Ascending aorta (tissue), 2 donors: ENCODE measurements around the gene SLC16A12. TPM values are rescaled to one million over a fixed set of nuclear protein-coding genes. Genes with fewer than 3 reads are reported as not detected.

Source experiments
- DNase-seq, 2 donors: peaks; one replicate each; pipeline ENCODE4 v3.0.0-alpha.2; 2019; ENCODE audit warnings: low spot score in 2 of 2
- H3K27ac ChIP-seq, 2 donors: fragments of 200-600 bp; sonication (generic); one replicate each; pipeline ENCODE4 v1.5.1; 2016 to 2017; ENCODE audit warnings: mild to moderate bottlenecking in 1 of 2
- H3K27me3 ChIP-seq: fragments of 200-600 bp; sonication (generic); one replicate; pipeline ENCODE4 v1.5.1; 2017
- H3K36me3 ChIP-seq, 2 donors: fragments of 200-600 bp; sonication (generic); one replicate each; pipeline ENCODE4 v1.5.1; 2016
- H3K4me1 ChIP-seq, 2 donors: fragments of 200-600 bp; sonication (generic); one replicate each; pipeline ENCODE4 v1.5.1; 2016 to 2017; ENCODE audit warnings: mild to moderate bottlenecking in 1 of 2
- H3K4me3 ChIP-seq, 2 donors: fragments of 200-600 bp; sonication (generic); one replicate each; pipeline ENCODE4 v1.5.1; 2016 to 2017; ENCODE audit warnings: mild to moderate bottlenecking in 1 of 2
- H3K9me3 ChIP-seq, 2 donors: fragments of 200-600 bp; sonication (generic); one replicate each; pipeline ENCODE4 v1.5.1; 2016
- CTCF ChIP-seq, 3 experiments: fragments of 200-600 bp in 2 of 3; fragments of 450-650 bp in 1 of 3; sonication (generic) in 2 of 3; IDR thresholded peaks; one replicate each; pipeline ENCODE4 v1.5.1; 2016 to 2019; ENCODE audit warnings: antibody characterized with exemption in 3 of 3, mild to moderate bottlenecking in 1 of 3, moderate library complexity in 1 of 3
- intact Hi-C: fragments of 100-400 bp; cut with DNase I; formaldehyde crosslinking; loops from one replicate; pipeline ENCODE4 v1.15.1; 2023
- total RNA-seq: library from RNA; depleted of rRNA; stranded (reverse); fragments of >200 nt; gene quantifications from one replicate; pipeline ENCODE4 v1.1.0, GENCODE V29; 2016

Gene SLC16A12
- total RNA-seq, 1 donor from 2014 or later: not detected

- H3K36me3 ChIP-seq: no peaks in the 10 kb centered on the region
- H3K27ac ChIP-seq: peak overlapping the region; percentile 29 to 62
- peaks cover 6 to 48% of the 10 kb centered on the region in 2 donors for H3K4me1 ChIP-seq
- H3K4me3 ChIP-seq: no peak overlapping the region
- no peak for DNase-seq
- TF ChIP-seq CTCF (IDR thresholded peaks at IDR 0.05): no peak
- H3K9me3 ChIP-seq: no peaks in the 10 kb centered on the region
- intact Hi-C loops: loop anchor here (2.0 to 5.0 kb wide), 2 partner anchors 33 to 81 kb away; no protein-coding TSS in a partner anchor
- no peaks in the 10 kb centered on the region for H3K27me3 ChIP-seq
Observed at GRCh38 chr10:89481662-89482061, 53.7 kb downstream of the SLC16A12 start.

GRCh38 chr10:89479771-89480446 is 55.5 kb downstream of the SLC16A12 start:
- Histone ChIP-seq H3K27ac (peak overlapping the region; percentile 46 to 50), H3K9me3 (no peaks in the 10 kb centered on the region), H3K27me3 (no peaks in the 10 kb centered on the region), H3K4me3 (no peak overlapping the region), H3K36me3 (no peaks in the 10 kb centered on the region), H3K4me1 (peaks cover 10 to 60% of the 10 kb centered on the region in 2 donors)
- no peak for DNase-seq
- TF ChIP-seq CTCF (IDR thresholded peaks at IDR 0.05): no peak
- intact Hi-C loops: loop anchor here (5.0 kb wide), 2 partner anchors 53 to 82 kb away; no protein-coding TSS in a partner anchor

- Histone ChIP-seq H3K9me3 (no peaks in the 10 kb centered on the region), H3K36me3 (no peaks in the 10 kb centered on the region), H3K27me3 (no peaks in the 10 kb centered on the region), H3K4me3 (no peak overlapping the region), H3K27ac (peak overlapping the region; percentile 46 to 50), H3K4me1 (peaks cover 10 to 60% of the 10 kb centered on the region in 2 donors)
- no peak for DNase-seq
- no peak for TF ChIP-seq CTCF (IDR thresholded peaks at IDR 0.05)
- intact Hi-C loops: loop anchor here (5.0 kb wide), 1 partner anchor 52 kb away; no protein-coding TSS in a partner anchor
Observed at GRCh38 chr10:89478739-89479654, 56.4 kb downstream of the SLC16A12 start.

- H3K4me3 ChIP-seq: no peak overlapping the region
- H3K9me3 ChIP-seq: no peaks in the 10 kb centered on the region
- no peak for TF ChIP-seq CTCF (IDR thresholded peaks at IDR 0.05)
- DNase-seq: no peak
- H3K36me3 ChIP-seq: no peaks in the 10 kb centered on the region
- peaks cover 10 to 60% of the 10 kb centered on the region in 2 donors for H3K4me1 ChIP-seq
- no peaks in the 10 kb centered on the region for H3K27me3 ChIP-seq
- intact Hi-C loops: loop anchor here (5.0 kb wide), 1 partner anchor 51 kb away; no protein-coding TSS in a partner anchor
- peak overlapping the region; percentile 46 to 50 for H3K27ac ChIP-seq
Observed at GRCh38 chr10:89478085-89478738, 57.2 kb downstream of the SLC16A12 start.

GRCh38 chr10:89476150-89476549 is 59.2 kb downstream of the SLC16A12 start:
- H3K4me3 ChIP-seq: no peak overlapping the region

More at GRCh38 chr10:89476150-89476549, 59.2 kb downstream of the SLC16A12 start:
- no peak for TF ChIP-seq CTCF (IDR thresholded peaks at IDR 0.05)
- Histone ChIP-seq H3K4me1 (peaks cover 7 to 48% of the 10 kb centered on the region in 2 donors), H3K27me3 (no peaks in the 10 kb centered on the region), H3K27ac (peak overlapping the region; percentile 35 to 57), H3K9me3 (no peaks in the 10 kb centered on the region), H3K36me3 (no peaks in the 10 kb centered on the region)
- no peak for DNase-seq
- intact Hi-C loops: loop anchor here (5.0 kb wide), 1 partner anchor 49 kb away; no protein-coding TSS in a partner anchor
